HG02642 (cell line): ENCODE results near the gene RASSF5.

Experiments used
- ATAC-seq: cut with Tn5 transposase; IDR thresholded peaks from one replicate; pipeline ENCODE4 v1.9.1; 2021; ENCODE audit warnings: mild to moderate bottlenecking; ENCODE audit not compliant: unreplicated experiment, poor library complexity

Gene RASSF5, protein sequence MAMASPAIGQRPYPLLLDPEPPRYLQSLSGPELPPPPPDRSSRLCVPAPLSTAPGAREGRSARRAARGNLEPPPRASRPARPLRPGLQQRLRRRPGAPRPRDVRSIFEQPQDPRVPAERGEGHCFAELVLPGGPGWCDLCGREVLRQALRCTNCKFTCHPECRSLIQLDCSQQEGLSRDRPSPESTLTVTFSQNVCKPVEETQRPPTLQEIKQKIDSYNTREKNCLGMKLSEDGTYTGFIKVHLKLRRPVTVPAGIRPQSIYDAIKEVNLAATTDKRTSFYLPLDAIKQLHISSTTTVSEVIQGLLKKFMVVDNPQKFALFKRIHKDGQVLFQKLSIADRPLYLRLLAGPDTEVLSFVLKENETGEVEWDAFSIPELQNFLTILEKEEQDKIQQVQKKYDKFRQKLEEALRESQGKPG

DNA sequence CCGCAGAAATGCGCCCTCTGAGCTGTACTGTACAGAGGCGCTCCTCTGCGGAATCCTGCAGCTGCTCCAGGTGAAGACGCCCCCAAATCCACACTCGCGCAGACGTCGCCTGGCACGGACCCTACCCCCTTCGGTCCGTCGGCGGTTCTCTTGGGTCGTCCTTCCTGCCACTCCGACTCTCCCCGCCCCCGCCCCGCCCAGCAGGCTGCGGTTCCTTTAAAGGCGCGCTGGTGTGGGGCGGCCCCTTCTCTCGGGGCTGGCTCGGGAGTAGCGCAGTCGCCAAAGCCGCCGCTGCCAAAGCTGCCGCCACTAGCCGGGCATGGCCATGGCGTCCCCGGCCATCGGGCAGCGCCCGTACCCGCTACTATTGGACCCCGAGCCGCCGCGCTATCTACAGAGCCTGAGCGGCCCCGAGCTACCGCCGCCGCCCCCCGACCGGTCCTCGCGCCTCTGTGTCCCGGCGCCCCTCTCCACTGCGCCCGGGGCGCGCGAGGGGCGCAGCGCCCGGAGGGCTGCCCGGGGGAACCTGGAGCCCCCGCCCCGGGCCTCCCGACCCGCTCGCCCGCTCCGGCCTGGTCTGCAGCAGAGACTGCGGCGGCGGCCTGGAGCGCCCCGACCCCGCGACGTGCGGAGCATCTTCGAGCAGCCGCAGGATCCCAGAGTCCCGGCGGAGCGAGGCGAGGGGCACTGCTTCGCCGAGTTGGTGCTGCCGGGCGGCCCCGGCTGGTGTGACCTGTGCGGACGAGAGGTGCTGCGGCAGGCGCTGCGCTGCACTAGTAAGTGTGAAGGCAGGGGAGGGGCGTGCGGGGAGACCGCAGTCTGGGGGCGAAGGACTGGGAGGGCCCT, at the start of gene RASSF5:
Gene RASSF5, plus strand, starts transcription at position 248 of the 846 bp plus-strand sequence. Its CDS starts 72 bp downstream, at position 320.
- peak; percentile 68 for ATAC-seq

DNA sequence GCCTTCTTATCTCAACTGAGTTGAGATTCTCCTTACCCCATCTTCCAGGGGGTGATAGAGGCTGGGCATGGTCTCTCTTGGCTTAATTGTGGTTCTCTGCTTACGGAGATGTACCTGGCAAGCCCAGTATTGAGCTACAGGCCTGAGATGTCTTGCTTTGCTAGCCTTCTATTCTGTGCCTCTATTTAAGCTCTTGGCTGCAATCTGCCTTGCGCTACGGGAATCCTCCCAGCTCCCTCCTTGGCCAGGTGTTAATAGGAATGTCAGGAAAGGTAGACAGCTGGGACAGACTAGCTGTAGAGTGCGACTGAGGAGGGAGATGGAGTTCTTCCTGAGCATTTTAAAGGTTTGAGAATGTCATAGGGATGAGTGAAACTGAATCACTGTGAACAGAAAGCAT, 47.6 kb upstream of the RASSF5 start:
- ATAC-seq: no peak

DNA sequence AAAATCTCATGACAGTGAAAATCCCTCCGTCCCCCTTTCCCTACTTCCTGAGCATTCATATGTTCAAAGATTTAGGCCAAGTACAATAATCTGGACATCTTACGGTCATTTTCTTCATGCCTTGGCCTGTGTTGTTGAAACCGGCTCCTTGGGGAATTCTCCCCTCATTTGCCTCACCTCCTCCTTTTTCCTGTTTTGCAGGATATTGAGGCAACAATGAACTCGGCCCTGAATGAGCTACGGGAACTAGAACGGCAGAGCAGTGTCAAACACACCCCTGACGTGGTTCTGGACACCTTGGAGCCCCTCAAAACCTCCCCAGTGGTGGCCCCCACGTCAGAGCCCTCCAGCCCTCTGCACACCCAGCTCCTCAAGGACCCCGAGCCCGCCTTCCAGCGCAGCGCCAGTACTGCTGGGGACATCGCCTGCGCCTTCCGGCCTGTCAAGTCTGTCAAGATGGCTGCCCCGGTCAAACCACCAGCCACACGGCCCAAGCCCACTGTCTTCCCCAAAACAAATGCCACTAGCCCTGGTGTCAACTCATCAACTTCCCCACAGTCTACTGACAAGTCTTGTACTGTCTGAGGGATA, 46.4 kb upstream of the RASSF5 start:
- ATAC-seq: no peak

DNA sequence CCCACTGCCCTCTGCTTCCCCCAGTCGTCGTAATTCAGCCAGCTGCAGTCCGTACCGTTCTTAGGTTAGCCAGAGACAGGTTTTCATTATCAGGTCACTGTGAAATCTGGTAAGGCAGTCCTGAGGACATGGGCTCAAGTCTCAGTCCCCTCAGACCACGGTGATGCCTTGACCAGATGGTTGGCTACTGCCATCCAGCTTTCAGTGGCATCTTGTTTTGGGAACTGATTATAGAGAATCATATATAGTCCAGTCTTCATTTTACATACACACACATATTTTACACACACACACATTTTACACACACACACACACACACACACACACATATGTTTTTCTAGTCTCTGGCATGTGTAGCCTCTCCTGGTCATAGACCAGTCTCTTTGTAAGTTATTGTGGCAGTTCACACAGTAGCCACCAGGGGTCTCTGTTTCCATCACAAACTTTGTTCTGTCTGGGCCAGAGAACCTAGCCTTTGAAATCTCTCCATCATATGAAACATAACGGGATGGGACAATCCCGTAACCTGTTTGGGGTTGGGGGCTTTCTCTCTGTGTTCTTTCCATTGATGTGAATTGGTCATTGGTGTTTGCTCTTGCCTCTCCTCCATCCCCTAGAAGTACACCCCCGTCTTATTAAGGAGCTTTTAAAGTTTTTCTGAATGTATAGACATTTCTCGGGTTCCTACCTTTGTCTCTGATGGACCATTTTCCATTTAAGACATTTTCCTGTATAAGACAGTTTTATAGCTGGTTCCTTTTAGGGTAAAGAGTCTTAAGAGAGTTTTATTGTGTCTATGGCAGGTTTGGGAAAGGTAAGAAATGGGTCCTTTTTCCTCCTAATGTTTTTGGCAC, 45.5 kb upstream of the RASSF5 start:
- ATAC-seq: peak; percentile 55

DNA sequence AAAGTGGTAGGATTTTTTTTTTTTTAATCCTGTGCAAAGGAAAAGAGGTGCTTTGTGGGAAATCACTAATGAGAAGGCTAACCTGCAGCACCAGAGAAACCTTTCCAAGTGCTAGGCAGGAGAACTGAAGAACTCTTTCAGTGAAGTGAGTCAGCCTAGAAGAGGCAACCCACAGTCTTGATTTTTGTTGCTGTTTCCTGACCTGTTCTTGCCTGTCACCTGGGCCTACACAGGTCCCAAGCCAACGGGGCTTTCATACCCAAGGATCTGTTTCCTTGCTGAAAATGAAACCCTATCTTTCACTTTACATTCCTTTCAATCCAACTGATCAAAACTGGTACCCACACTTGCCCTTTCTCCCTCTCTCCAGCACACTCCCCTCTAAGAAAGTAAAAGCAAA, 44.2 kb upstream of the RASSF5 start:
- no peak for ATAC-seq

DNA sequence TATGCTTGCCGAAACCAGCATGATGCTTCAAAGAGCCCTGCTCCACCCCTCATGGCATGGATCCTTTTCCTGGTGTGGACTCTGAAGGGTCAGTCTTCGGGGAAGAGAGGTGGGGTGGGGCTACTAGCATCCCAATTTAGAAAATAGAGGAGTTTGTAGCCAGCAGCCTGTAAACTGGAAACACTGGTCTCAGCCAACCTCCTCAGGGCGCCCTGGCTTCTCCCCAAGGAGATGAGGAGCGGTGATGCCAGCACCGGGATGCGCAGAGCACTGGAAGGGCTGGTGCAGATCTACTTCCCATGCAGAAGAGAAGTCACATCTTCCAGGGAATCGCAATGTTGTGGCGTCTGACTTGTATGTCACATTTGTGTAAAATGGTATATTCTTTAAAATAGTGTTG, 43.4 kb upstream of the RASSF5 start:
- ATAC-seq: no peak

DNA sequence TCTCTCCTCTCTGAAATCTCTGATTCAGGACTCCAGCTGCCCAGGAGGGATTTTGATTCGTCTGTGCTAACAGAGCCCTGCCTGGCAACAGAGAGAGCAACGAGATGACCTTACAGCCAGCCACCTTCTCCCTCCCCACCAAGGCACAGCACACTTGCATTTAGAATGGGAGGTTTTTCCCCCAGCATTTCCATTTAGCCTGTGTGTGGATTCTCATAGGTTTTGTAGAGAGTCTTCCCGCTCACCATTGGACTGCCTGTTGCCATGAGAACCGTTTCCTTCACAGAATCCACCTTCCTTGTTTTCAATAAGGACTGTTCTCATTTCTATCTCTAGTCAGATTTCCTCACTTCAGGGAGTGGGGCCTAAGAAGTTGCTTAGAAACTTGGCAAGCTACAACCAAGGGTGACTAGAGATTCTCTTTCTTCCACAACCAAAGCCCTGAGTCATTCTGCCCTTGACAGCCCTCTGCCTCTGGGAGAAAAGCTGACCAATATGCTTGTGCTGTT, 42.8 kb upstream of the RASSF5 start:
- no peak for ATAC-seq

DNA sequence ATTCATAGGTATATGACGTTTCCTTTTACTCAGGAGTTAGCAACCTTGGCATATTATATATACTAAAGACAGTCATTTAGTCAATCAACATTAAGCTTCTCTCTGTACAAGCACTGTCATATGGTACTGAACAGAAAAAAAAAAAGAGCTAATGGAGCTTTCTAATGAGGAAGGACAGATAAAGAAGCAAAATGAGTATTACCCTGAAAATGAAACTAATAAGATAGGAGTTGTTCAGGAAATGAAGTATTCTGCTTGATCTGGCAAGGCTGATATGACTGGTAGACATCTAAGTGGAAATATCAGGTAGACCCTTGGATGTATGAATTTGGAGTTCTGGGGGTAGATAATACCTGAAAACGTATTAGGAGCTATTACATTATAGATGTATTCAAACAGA, 41.4 kb upstream of the RASSF5 start:
- ATAC-seq: no peak

DNA sequence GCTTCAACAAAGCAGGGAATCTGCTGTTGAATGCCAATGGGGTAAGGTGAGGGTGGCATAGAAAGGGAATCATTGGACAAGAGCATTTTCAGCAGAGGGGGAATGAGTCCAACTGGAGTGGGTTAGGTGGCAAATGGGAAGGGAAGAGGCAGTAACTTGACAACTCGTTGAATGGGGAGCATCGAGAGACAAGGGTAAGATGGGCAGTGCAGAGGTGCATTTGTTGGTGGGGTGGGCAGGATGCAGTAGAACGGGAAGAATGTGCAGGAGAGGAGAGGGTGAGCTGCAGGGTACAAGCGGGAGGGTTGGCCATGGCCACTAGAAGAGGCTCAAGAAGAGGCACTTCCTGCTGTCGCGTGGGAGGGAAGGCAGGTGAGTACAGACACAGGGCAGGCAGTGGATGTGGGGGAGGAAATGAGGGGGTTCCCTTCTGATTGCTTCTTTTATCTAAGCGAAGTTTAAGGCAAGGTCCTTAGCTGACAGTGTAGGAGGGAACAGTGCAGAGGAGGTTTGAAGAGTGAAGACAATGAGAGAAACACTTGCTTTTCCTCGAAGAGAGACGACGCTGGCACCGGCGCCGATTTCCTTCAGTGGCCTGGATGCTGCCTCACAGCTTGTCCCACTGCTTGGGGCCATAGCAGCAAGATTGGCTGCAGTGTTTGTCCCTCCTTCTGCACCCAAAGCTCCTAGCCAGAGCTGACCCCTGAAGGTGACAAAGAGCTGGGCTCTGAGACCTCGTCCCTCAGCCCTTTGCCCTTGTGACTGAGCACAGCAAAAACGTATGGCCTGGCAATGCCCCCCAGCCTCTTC, 40.3 kb upstream of the RASSF5 start:
- ATAC-seq: no peak

DNA sequence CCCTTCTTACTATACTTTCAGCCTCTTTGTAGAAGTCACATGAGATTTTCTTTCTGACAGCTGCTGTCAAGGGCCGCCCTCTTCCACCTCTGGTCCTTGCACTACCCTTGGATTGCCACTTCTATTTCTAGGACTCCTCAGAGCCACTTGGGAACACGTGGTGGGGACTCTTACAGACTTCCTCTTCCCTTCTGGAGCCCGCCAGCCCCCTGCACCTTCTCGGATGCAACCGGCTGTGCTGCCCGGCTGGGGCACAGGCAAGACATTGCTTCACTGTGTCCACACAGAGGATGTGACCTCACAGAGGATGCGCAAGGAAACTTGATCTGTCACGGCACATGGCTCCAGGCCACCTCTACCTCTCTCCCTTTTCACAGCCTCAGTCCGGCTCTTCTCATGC, 39.4 kb upstream of the RASSF5 start:
- no peak for ATAC-seq

DNA sequence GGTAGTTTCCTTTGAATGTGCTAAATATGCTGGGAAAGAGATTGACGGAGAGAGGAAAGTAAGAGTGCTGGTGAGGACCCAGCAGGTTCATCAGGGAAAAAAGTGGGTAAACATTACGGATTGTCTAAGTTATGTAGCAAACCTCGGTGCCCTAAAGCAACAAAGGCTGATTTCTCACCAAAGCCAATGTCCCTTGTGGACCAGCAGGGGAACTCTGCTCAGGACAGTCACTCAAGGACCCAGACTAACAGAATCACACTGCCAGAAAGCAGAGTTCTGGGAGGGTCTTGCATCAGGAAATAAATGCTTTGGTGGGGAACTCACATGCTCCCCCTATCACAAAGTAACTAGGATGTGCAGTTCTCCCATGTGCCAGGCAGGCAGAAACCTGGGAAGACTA, 38.8 kb upstream of the RASSF5 start:
- no peak for ATAC-seq

DNA sequence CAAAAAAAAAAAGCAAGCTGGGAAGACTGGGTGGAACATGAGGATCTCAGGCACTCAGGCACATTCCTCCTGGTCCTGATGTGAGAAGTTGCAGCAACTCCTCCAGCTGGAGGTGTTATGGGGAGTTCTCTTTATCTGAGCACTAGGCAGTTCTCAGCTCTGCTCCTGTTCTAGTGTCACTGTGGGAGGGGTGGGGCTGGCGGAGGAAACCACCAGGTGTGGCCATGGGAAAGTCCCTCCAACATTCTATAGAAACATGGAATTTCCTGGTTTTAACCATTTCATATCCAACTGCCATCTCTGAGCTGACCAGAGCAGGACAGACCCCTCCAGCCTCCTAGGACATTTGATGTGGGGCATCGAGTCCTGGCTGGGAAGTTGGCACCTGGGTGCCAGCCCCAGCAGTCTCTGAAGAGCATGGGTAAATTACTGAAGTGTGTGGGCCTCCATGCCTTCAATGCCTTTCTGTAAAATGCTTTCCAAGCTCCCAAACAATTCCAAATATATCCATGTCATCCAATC, 37.9 kb upstream of the RASSF5 start:
- no peak for ATAC-seq

DNA sequence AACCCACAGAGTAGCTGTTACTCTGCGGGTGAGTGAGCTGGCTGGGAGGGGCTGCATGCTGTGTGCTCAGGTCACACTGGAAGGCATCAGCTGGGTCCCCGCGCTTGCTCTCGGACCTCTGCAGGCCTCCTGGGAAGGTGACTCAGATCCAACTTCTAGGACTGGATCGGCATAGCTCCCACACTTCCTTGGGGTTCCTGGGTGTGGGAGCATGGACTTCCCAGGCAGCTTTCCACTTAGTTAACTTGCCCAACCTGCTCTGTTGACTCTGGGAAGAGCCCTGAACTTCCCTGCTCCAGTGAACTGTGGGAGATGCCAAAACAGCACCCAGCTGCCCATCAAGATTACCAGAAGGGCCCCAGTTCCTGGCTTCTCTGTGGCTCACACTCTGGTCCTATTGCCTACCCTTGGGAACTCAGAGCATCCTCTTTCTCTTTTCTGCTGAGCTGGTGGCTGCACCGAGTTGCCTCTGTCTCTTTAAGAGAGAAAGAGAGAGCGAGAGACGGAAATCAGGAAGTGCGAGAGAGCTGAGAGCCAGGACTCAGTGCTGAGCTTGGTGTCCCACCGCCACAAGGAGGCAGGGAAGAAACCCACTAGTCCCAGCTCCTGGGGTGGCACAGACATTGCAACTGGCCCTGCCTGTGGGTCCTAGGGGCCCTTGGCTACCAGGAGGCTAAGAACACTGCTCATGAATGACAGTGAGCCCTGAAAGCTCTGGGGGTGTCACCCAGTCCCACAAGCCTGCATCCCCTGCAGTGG, 37.2 kb upstream of the RASSF5 start, which contains the start of gene IKBKE:
Gene IKBKE, plus strand, starts transcription at position 544 of the 759 bp plus-strand sequence. CDS start 2,752 bp downstream, outside the sequence.
- peak; percentile 60 for ATAC-seq

DNA sequence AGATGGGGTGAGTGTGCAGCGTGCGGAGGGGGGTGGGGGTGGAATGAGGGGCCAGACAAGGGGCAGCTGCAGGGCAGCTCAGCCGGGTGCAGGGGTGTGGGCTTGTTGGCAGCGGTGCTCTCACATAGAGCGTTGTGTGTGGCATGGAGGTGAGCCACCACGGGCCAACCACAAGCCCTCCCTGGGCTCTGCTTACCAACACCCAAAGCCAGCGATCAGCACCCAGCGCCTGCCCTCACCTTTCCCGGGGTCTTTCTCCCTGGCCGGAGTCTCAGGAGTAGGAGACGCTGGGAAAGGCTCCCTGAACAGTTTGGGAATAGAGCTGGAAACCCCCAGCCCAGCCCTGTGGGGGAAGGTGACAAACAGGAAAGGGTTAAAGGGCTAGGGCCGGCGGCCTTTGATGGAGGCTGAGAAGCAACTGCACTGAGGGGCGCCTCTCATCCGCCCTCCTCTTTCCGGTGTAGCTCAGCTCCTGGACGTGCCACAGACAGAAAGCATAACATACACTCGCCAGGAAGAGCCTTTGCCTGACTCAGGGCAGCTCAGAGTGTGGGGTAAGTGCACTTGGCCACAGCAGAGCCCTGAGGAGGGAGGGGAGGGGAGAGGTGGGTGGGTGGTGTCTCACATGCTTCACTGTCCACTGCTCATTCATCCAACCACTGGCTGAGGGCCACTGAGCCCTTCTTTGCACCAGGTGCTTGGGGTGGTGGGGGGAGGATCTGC, 36.5 kb upstream of the RASSF5 start:
- ATAC-seq: peak; percentile 29

DNA sequence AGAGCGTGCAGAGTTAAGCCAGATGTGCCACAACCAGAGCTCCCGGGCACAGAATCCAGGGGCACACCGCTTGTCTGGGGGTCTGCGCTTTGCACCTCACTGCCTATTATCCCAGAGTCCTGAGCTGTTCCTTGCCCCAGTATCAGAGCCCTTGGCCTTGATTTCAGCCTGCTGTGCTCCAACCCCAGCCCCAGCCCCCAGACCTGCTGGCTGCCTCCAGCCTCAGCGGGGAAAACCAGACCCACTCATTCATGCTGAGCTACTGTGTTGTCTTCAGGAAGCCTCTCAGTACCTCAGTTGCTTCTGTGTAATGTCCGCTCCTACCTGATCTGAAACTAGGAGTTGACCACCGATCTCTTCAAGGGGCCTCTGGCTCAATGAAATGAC, 35.9 kb upstream of the RASSF5 start:
- ATAC-seq: peak; percentile 29

DNA sequence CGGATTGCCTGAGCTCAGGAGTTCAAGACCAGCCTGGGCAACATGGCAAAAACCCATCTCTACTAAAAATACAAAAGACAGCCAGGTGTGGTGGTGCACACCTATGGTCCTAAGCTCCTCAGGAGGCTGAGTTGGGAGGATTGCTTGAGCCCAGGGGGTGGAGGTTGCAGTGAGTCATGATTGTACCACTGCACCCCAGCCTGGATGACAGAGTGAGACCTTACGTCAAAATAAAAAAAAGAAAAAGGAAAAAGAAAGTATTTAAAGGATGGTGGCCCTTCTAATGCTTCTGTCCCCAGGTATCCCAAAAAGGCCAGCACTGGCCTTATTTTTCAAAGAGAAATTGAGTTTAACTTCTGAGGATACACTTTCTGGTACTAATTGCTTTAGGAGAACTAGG, 35.3 kb upstream of the RASSF5 start:
- no peak for ATAC-seq

DNA sequence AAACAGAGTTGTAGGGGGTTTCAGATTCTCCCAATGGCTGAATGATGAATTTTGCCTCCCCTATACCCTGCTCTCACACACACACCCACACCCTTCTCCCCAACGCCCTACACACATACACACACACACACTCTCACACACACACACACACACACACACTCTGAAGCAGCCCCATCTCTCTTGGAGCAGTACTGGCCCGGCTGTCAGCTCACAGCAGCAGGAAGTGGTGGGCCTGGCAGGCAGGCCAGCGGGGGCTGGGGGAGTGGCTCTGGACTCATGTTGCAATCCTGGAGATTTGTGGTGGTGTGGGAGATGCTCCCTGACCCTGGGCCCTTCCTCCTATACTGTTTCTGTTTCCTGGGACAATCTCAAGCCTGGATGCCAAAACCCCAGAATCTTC, 34.9 kb upstream of the RASSF5 start:
- ATAC-seq: no peak
